Stimulated activated naive CD8-positive, alpha-beta T cell treated with anti-CD3 and anti-CD28 coated beads, Interleukin-15, Interleukin-2, amounts not matched to agents 100 ng/mL and 50 ng/mL, for 24 hours (primary cell): ENCODE data around the gene SYCP3.
A peak's percentile ranks its signal among the peaks of the same experiment; 100 is the strongest.
"Not testable (repeated sequence)": the region's sequence is repeated elsewhere in the genome, so short reads cannot be mapped to it uniquely, and the experiment has no call there.

Experiments used
- H3K27ac Mint-ChIP-seq: one replicate; pipeline ENCODE4 v1.8.0; 2021; ENCODE audit warnings: mild to moderate bottlenecking, mixed read lengths
- H3K27me3 Mint-ChIP-seq: one replicate; pipeline ENCODE4 v1.8.0; 2021; ENCODE audit warnings: mixed read lengths
- H3K36me3 Mint-ChIP-seq: one replicate; pipeline ENCODE4 v1.8.0; 2021; ENCODE audit warnings: low read depth, mixed read lengths
- H3K4me1 Mint-ChIP-seq: one replicate; pipeline ENCODE4 v1.8.0; 2021; ENCODE audit warnings: low read depth, mixed read lengths
- H3K4me3 Mint-ChIP-seq: one replicate; pipeline ENCODE4 v1.8.0; 2021; ENCODE audit warnings: mild to moderate bottlenecking, mixed read lengths
- H3K9me3 Mint-ChIP-seq: one replicate; pipeline ENCODE4 v1.8.0; 2021; ENCODE audit warnings: mixed read lengths

The SYCP3 gene

GRCh38 chr12:101743724-101744472 lies 4.6 kb upstream of the SYCP3 start:
- peak overlapping the region; percentile 53 for H3K27ac Mint-ChIP-seq
- H3K4me3 Mint-ChIP-seq, result no peak overlapping the region
- peaks cover 28% of the 10 kb centered on the region for H3K4me1 Mint-ChIP-seq
- H3K27me3 Mint-ChIP-seq, result no peaks in the 10 kb centered on the region
- H3K36me3 Mint-ChIP-seq, result peaks cover 71% of the 10 kb centered on the region
- H3K9me3 Mint-ChIP-seq, result no peaks in the 10 kb centered on the region

GRCh38 chr12:101743242-101743641 lies 4.0 kb upstream of the SYCP3 start:
- Mint-ChIP-seq H3K4me3 (no peak overlapping the region), H3K27me3 (no peaks in the 10 kb centered on the region), H3K27ac (peak overlapping the region; percentile 32), H3K4me1 (peaks cover 28% of the 10 kb centered on the region), H3K36me3 (peaks cover 65% of the 10 kb centered on the region), H3K9me3 (no peaks in the 10 kb centered on the region)

DNA sequence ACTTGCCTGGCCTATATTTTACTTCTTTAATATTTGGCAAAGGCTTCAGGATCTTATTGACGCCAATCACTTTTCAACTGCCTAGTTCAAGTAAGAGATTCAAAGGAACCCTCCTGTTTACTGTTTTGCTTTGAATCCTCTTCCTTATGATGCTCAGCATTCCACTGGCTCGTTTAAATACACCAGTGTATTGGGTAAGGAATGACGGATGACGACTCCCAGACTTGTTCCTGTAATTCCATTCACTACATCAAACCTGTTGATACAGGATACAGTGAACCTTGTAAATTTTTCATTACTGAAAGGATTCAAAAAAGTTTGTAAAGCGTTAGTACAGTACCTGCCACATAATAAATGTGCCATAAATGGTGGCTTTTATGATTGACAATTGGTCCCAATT lies 1.7 kb upstream of the SYCP3 start:
- Mint-ChIP-seq H3K4me3 (no peak overlapping the region), H3K4me1 (peaks cover 28% of the 10 kb centered on the region), H3K9me3 (no peaks in the 10 kb centered on the region), H3K27ac (no peak overlapping the region), H3K36me3 (peaks cover 58% of the 10 kb centered on the region), H3K27me3 (no peaks in the 10 kb centered on the region)

DNA sequence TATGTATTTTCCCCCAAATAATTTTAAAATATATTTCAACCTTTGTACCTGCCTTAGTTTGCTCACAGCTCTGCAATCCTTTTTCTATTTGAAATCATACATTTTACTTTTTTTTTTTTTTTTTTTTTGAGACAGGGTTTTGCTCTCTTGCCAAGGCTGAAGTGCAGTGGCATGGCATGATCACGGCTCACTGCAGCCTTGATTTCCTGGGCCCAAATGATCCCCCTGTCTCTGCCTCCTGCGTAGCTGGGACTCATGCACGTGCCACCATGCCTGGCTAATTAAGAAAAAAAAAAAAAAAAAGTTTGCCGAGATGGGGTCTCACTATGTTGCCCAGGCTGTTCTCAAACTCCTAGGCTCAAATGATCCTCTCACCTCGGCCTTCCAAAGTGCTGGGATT lies 1.3 kb upstream of the SYCP3 start:
- Mint-ChIP-seq H3K4me3 (no peak overlapping the region), H3K36me3 (peaks cover 56% of the 10 kb centered on the region), H3K27ac (no peak overlapping the region), H3K4me1 (peaks cover 28% of the 10 kb centered on the region), H3K9me3 (no peaks in the 10 kb centered on the region), H3K27me3 (no peaks in the 10 kb centered on the region)

DNA sequence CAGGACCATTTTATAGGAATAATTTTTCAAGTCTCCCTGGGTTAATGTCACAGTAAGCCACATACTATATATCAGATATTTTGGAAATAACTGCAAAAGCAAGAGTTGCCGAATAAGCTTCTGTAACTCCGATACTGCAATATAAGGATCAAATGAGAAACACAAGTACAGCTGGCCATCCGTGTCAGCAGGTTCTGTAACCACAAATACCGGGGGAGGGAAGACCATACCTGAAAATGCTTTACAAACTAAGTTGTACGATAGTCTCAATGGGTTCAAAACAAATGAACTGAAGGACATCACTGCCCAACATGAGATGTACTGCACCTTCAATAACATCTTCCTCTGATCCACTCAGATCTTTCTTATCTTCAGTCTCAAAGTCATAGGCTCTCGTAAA lies 1.8 kb downstream of the SYCP3 start:
- no peak overlapping the region for H3K27ac Mint-ChIP-seq
- H3K4me3 Mint-ChIP-seq, result no peak overlapping the region
- H3K36me3 Mint-ChIP-seq, result peaks cover 35% of the 10 kb centered on the region
- H3K4me1 Mint-ChIP-seq, result no peaks in the 10 kb centered on the region
- H3K27me3 Mint-ChIP-seq, result no peaks in the 10 kb centered on the region
- no peaks in the 10 kb centered on the region for H3K9me3 Mint-ChIP-seq

GRCh38 chr12:101734482-101734881 lies 4.8 kb downstream of the SYCP3 start:
- H3K9me3 Mint-ChIP-seq, H3K27me3 Mint-ChIP-seq, H3K27ac Mint-ChIP-seq, H3K4me1 Mint-ChIP-seq, H3K4me3 Mint-ChIP-seq: not testable (repeated sequence)
- H3K36me3 Mint-ChIP-seq, result peaks cover 34% of the 10 kb centered on the region

DNA sequence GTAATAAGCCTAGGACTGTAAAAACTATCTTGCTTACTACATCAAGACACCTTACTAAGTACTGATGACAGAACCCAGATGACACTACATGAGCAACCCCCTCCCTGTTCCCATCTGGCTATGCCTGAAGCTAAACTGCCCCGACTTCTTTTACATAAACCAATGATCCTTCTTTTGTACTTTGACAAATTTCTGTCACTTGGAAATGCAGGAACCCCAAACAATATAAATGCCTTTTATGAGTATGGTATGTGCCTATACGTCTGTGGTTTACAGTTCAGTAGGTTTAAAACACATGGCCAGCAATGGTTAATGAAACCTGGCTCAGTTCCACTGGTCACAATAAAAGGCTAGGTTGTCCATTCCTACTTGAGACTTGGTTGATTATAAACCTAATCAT lies 6.1 kb downstream of the SYCP3 start:
- peaks cover 43% of the 10 kb centered on the region for H3K36me3 Mint-ChIP-seq
- no peaks in the 10 kb centered on the region for H3K27me3 Mint-ChIP-seq
- no peaks in the 10 kb centered on the region for H3K9me3 Mint-ChIP-seq
- no peaks in the 10 kb centered on the region for H3K4me1 Mint-ChIP-seq
- no peak overlapping the region for H3K4me3 Mint-ChIP-seq
- no peak overlapping the region for H3K27ac Mint-ChIP-seq

GRCh38 chr12:101732318-101732717 lies 6.9 kb downstream of the SYCP3 start:
- Mint-ChIP-seq H3K4me1 (no peaks in the 10 kb centered on the region), H3K9me3 (no peaks in the 10 kb centered on the region), H3K36me3 (peaks cover 38% of the 10 kb centered on the region), H3K4me3 (no peak overlapping the region), H3K27ac (no peak overlapping the region), H3K27me3 (no peaks in the 10 kb centered on the region)

GRCh38 chr12:101729842-101730241 lies 9.4 kb downstream of the SYCP3 start:
- no peaks in the 10 kb centered on the region for H3K4me1 Mint-ChIP-seq
- no peaks in the 10 kb centered on the region for H3K27me3 Mint-ChIP-seq
- no peak overlapping the region for H3K27ac Mint-ChIP-seq
- no peaks in the 10 kb centered on the region for H3K9me3 Mint-ChIP-seq
- peaks cover 40% of the 10 kb centered on the region for H3K36me3 Mint-ChIP-seq
- no peak overlapping the region for H3K4me3 Mint-ChIP-seq

- Mint-ChIP-seq H3K9me3 (no peaks in the 10 kb centered on the region), H3K4me3 (no peak overlapping the region), H3K27ac (no peak overlapping the region), H3K36me3 (peaks cover 34% of the 10 kb centered on the region), H3K4me1 (no peaks in the 10 kb centered on the region), H3K27me3 (no peaks in the 10 kb centered on the region)
Measured at GRCh38 chr12:101727098-101727497, 12.2 kb downstream of the SYCP3 start.

DNA sequence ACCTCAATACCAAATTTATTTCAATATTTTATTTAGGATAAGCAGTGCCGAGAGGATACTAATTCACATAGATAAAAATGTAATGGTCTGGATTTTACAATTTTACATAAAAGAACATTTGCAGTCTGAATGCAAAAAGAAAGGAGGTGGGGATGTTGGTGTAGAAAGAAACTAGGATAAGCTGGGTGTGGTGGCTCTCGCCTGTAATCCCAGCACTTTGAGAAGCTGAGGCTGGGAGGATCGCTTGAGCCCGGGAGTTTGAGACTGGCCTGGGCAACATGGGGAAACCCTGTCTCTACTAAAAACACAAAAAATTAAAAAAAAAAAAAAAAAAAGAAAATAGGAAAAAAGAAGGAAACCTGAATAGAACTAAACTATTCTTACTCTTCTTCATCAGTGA lies 16.9 kb downstream of the SYCP3 start:
- no peaks in the 10 kb centered on the region for H3K27me3 Mint-ChIP-seq
- no peak overlapping the region for H3K27ac Mint-ChIP-seq
- H3K4me1 Mint-ChIP-seq, result no peaks in the 10 kb centered on the region
- H3K36me3 Mint-ChIP-seq, result peaks cover 16% of the 10 kb centered on the region
- no peaks in the 10 kb centered on the region for H3K9me3 Mint-ChIP-seq
- no peak overlapping the region for H3K4me3 Mint-ChIP-seq

GRCh38 chr12:101720118-101720517 lies 19.1 kb downstream of the SYCP3 start:
- H3K4me1 Mint-ChIP-seq, result no peaks in the 10 kb centered on the region
- no peak overlapping the region for H3K27ac Mint-ChIP-seq
- no peaks in the 10 kb centered on the region for H3K27me3 Mint-ChIP-seq
- no peak overlapping the region for H3K4me3 Mint-ChIP-seq
- no peaks in the 10 kb centered on the region for H3K9me3 Mint-ChIP-seq
- peaks cover 9% of the 10 kb centered on the region for H3K36me3 Mint-ChIP-seq

- Mint-ChIP-seq H3K4me3 (no peak overlapping the region), H3K36me3 (peaks cover 9% of the 10 kb centered on the region), H3K27me3 (no peaks in the 10 kb centered on the region), H3K27ac (no peak overlapping the region), H3K4me1 (no peaks in the 10 kb centered on the region), H3K9me3 (no peaks in the 10 kb centered on the region)
Measured at GRCh38 chr12:101719566-101719965, 19.7 kb downstream of the SYCP3 start.

DNA sequence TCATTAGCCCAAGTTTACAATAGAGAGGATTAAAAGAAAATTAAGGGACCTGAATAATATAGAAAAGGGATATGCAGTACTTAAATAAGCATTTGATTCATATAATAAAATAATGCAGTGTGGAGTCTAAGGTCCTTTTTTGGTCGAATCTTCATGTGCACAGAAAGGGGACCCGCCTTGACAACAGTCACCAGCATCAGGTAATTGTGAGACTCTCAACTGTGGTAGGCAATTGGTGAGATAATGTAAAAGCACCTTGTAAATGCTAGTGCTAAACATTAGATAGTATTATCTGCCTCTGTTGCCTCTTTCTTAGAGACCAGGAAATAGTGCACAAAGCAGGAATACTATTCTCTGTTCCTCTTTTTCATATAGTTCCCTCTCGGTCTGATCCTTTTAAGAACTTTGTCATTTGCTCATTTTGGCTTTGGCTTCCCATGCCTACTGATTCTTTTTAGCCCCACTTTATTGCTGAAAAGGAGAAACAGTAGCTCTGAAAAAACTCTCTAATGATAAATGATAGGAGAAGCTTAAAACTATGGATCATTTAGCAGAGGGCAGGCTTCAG lies 24.3 kb downstream of the SYCP3 start:
- Mint-ChIP-seq H3K9me3 (no peaks in the 10 kb centered on the region), H3K27me3 (no peaks in the 10 kb centered on the region), H3K27ac (no peak overlapping the region), H3K36me3 (peaks cover 4% of the 10 kb centered on the region), H3K4me1 (peaks cover 6% of the 10 kb centered on the region), H3K4me3 (no peak overlapping the region)

DNA sequence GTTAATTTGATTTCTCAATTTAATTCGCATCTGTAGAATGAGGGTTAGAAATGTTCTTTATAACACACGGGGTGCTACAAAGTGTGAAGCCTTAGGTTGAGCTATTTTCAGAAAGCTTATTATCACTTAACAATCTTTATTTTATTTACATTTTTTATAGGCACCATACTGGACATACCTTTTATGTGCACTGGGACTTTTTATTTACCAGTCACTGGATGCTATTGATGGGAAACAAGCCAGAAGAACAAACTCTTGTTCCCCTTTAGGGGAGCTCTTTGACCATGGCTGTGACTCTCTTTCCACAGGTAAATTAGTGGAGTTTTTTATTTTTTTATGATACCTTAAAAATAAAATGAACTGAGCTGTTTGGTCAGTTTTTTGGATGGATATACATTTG lies 25.3 kb downstream of the SYCP3 start:
- no peak overlapping the region for H3K4me3 Mint-ChIP-seq
- peaks cover 15% of the 10 kb centered on the region for H3K4me1 Mint-ChIP-seq
- peaks cover 4% of the 10 kb centered on the region for H3K36me3 Mint-ChIP-seq
- H3K9me3 Mint-ChIP-seq, result no peaks in the 10 kb centered on the region
- H3K27me3 Mint-ChIP-seq, result no peaks in the 10 kb centered on the region
- H3K27ac Mint-ChIP-seq, result no peak overlapping the region
